Ovary (tissue), 9 donors: ENCODE data around the gene FHOD1. TPM values are rescaled to one million over a fixed set of nuclear protein-coding genes. Genes with fewer than 3 reads are reported as not detected.

Experiments
- DNase-seq, 5 donors: peaks; one replicate each; pipeline ENCODE4 v3.0.0-alpha.2; 2019 to 2020
- H3K27ac ChIP-seq, 2 donors: fragments of 200-600 bp; one replicate each; pipeline versions ENCODE4 v1.5.1 to v1.8.0; 2019 to 2022
- H3K27me3 ChIP-seq: fragments of 200-600 bp; one replicate; pipeline ENCODE4 v1.8.0; 2022
- H3K36me3 ChIP-seq: fragments of 200-600 bp; sonication (generic); one replicate; pipeline ENCODE4 v1.5.1; 2019
- H3K4me1 ChIP-seq: one replicate; pipeline ENCODE4 v1.8.1; 2013; ENCODE audit warnings: mild to moderate bottlenecking, moderate library complexity; ENCODE audit not compliant: insufficient read depth
- H3K4me3 ChIP-seq: fragments of 200-600 bp; sonication (generic); one replicate; pipeline ENCODE4 v1.5.1; 2017
- H3K9me3 ChIP-seq, 2 donors: fragments of 200-600 bp in 1 of 2; sonication (generic) in 1 of 2; one replicate each; pipeline versions ENCODE4 v1.5.1 to v1.8.1; 2013 to 2019; ENCODE audit warnings: mild to moderate bottlenecking in 1 of 2, moderate library complexity in 1 of 2
- EP300 ChIP-seq: sonication (generic); formaldehyde crosslinking; IDR thresholded peaks from one replicate; pipeline ENCODE4 v1.6.1; 2017; ENCODE audit warnings: antibody characterized with exemption
- POLR2A ChIP-seq: fragments of 450-650 bp; IDR thresholded peaks from one replicate; pipeline ENCODE4 v1.6.1; 2017; ENCODE audit warnings: antibody characterized with exemption, mild to moderate bottlenecking, moderate library complexity
- WGBS, 3 donors: extraction: QIAGEN DNeasy Blood & Tissue Kit in 1 of 3; methylation state at CpG; one replicate each; pipeline versions ENCODE4 v1.1.5 to v1.1.7; 2013 to 2017; 5-methylcytosine and 5-hydroxymethylcytosine counted together
- intact Hi-C, 4 donors: fragments of 100-400 bp; cut with DNase I; formaldehyde crosslinking; loops; one replicate each; pipeline versions ENCODE4 v1.11.0 to v1.15.1; 2022 to 2023
- polyA plus RNA-seq, 2 donors: library from polyadenylated mRNA; stranded (reverse); fragments of 200-250 nt in 1 of 2; fragments of 350-450 nt in 1 of 2; fragmentation: Illumina TruSeq in 1 of 2; extraction: RNeasy Lipid Tissue Mini Kit (QIAGEN cat#74804) in 1 of 2; gene quantifications; one replicate each; pipeline ENCODE4 v1.2.3, GENCODE V29; 2013 to 2014
- total RNA-seq, 7 donors: library from RNA; depleted of rRNA in 2 of 7; stranded (reverse); fragments of >200 nt in 2 of 7; fragmentation: NEBNext Ultra II Directional in 3 of 7; extraction: Animal tissue kit (Norgen Biotek cat#: 25700) in 3 of 7; gene quantifications; one replicate each; pipeline versions ENCODE4 v1.1.0 to v1.2.4, GENCODE V29; 2016 to 2023
- TF ChIP-seq, protein P1 (sequence below), 3 donors: fragments of 450-650 bp in 2 of 3; fragments of 200-600 bp in 1 of 3; IDR thresholded peaks; one replicate each; pipeline versions ENCODE4 v1.5.1 to v1.8.0; 2016 to 2022; ENCODE audit warnings: antibody characterized with exemption in 3 of 3, mild to moderate bottlenecking in 1 of 3
- donor health status: DM: no; HTN: no; CAD: no; lungs with moderate emphysema.
- donor health status: DM: no; HTN: no; CAD: no.
- donor health status: Bipolar disorder and iron deficiency.
- donor health status: DM: yes; HTN: yes; CAD: no.
- donor health status: DM: no; HTN: no; CAD: no.
- donor health status: DM: yes; HTN: yes; CAD: no.

The FHOD1 gene
- total and polyA plus RNA-seq, 9 donors = 16.0 to 84.2 (median 36.9) TPM

GRCh38 chr16:67257486-67258160, 10.3 kb upstream of the FHOD1 start:
- intact Hi-C loops = loop anchor here in 1 of 4 donors (10.0 kb wide), 1 partner anchor 157 kb away; the partner anchor contains the start of gene ZDHHC1
- WGBS, 3 donors = 69 to 76% (median 74%) methylated on average over 4 of the region's 4 CpGs

DNA sequence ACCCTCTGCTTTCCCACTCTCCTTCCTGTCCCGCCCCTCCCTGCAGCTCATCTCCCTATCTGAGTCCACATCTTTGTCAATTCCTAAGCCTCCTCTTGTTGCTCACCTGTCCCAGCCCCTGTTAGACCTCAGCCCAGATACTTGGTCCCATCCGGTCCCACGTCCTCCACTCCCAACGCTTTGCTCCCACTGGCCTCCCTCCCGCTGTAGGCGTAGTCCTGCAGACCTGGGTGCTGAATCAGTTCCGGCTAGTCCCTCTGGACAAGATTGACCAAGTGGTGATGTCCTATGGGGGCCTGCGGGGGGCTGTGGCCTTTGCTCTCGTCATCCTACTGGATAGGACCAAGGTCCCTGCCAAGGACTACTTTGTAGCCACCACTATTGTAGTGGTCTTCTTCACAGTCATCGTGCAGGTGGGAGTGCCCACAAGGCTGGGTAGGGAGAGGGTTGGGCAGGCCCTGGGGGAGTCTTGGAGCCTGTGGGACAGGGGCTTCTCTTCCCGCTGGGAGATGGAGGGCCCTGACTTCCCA, 9.5 kb upstream of the FHOD1 start:
- 96 to 97% (median 97%) methylated on average over 11 of the region's 11 CpGs for WGBS, 3 donors
- no peak overlapping the region for H3K27ac ChIP-seq
- no peaks in the 10 kb centered on the region for H3K27me3 ChIP-seq
- H3K4me3 ChIP-seq = no peak overlapping the region
- DNase-seq = peak in 1 of 5 donors; percentile 6
- H3K4me1 ChIP-seq = no peaks in the 10 kb centered on the region
- no peaks in the 10 kb centered on the region for H3K9me3 ChIP-seq
- no peak for TF ChIP-seq EP300
- intact Hi-C loops = loop anchor here in 1 of 4 donors (10.0 kb wide), 1 partner anchor 158 kb away; the partner anchor contains the start of gene ZDHHC1
- H3K36me3 ChIP-seq = no peaks in the 10 kb centered on the region

More at GRCh38 chr16:67257486-67258160, 10.3 kb upstream of the FHOD1 start:
- Histone ChIP-seq H3K27ac (no peak overlapping the region), H3K4me1 (no peaks in the 10 kb centered on the region), H3K27me3 (no peaks in the 10 kb centered on the region), H3K4me3 (no peak overlapping the region), H3K36me3 (no peaks in the 10 kb centered on the region), H3K9me3 (no peaks in the 10 kb centered on the region)
- DNase-seq = peak in 1 of 5 donors; percentile 14
- TF ChIP-seq, protein P1, sequence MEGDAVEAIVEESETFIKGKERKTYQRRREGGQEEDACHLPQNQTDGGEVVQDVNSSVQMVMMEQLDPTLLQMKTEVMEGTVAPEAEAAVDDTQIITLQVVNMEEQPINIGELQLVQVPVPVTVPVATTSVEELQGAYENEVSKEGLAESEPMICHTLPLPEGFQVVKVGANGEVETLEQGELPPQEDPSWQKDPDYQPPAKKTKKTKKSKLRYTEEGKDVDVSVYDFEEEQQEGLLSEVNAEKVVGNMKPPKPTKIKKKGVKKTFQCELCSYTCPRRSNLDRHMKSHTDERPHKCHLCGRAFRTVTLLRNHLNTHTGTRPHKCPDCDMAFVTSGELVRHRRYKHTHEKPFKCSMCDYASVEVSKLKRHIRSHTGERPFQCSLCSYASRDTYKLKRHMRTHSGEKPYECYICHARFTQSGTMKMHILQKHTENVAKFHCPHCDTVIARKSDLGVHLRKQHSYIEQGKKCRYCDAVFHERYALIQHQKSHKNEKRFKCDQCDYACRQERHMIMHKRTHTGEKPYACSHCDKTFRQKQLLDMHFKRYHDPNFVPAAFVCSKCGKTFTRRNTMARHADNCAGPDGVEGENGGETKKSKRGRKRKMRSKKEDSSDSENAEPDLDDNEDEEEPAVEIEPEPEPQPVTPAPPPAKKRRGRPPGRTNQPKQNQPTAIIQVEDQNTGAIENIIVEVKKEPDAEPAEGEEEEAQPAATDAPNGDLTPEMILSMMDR (IDR thresholded peaks at IDR 0.05) = no peak
- TF ChIP-seq EP300 = no peak
- no peak for TF ChIP-seq POLR2A

DNA sequence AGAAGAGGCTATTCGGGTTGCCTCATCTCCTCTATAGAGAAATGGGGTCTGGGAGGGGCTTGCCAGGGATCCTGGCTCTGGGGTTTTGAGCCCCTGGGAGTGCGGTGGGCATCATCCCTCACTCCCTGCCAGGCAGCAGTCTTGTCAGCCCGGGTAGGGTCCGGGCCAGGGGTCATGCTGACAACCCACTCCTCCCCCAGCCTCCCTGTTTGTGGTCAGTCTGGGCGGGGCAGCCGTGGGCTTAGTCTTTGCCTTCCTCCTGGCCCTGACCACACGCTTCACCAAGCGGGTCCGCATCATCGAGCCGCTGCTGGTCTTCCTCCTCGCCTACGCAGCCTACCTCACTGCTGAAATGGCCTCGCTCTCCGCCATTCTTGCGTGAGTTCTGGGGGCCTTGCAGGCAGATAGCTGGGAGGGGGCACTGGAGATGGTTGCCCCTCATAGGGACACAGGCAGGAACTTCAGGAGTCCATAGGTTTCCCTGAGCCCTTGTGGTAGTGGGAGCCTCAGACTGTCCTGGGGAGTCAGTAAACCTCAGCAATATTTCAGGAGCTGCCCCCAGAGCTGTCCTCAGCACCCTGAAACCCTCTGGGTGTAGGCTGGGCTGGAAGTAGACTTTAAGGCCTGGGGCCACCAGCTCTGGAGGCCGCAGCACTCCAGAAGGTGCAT, 8.4 kb upstream of the FHOD1 start:
- Histone ChIP-seq H3K27ac (no peak overlapping the region), H3K4me3 (no peak overlapping the region), H3K9me3 (no peaks in the 10 kb centered on the region), H3K36me3 (no peaks in the 10 kb centered on the region), H3K4me1 (no peaks in the 10 kb centered on the region), H3K27me3 (no peaks in the 10 kb centered on the region)
- intact Hi-C loops = loop anchor here in 1 of 4 donors (10.0 kb wide), 1 partner anchor 159 kb away; the partner anchor contains the start of gene ZDHHC1
- peak in 1 of 5 donors; percentile 19 for DNase-seq
- WGBS, 3 donors = 90 to 95% (median 91%) methylated on average over 15 to 17 of the region's 17 CpGs
- TF ChIP-seq EP300 = no peak
- TF ChIP-seq, protein P1 (IDR thresholded peaks at IDR 0.05) = no peak
- no peak for TF ChIP-seq POLR2A

DNA sequence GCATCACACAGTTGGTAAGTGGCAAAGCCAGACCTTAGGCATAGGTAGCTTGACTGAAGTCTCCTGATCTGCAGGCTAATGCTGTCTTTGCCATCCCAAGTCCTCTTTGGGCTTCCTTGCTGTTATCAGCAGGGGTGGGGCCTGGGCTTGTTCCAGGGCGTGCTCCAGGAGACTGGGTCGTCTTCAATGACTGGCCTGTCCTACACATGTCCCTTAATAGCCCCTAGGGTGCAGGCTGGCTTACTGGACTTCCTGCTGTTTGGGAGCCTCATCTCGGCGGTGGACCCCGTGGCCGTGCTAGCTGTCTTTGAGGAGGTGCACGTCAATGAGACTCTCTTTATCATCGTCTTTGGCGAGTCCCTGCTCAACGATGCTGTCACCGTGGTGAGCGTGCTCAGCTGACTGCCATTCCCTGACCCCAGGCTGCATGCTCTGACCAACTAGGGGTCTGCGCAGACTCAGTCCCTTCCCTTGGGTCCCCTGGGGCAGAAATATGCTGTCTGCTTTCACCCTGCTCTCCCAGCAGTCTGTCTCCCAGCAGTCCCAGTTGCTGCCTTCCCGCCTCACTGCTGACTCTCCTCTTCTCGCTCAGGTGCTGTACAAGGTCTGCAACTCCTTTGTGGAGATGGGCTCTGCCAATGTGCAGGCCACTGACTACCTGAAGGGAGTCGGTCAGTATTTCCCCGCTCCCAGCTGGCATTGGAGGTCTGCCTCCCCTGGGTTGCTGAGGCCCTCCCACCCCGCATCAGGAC, 7.7 kb upstream of the FHOD1 start:
- DNase-seq = peak in 1 of 5 donors; percentile 12
- WGBS, 3 donors = 88 to 93% (median 89%) methylated on average over 18 of the region's 18 CpGs
- Histone ChIP-seq H3K27ac (no peak overlapping the region), H3K27me3 (no peaks in the 10 kb centered on the region), H3K9me3 (no peaks in the 10 kb centered on the region), H3K4me1 (no peaks in the 10 kb centered on the region), H3K4me3 (no peak overlapping the region), H3K36me3 (no peaks in the 10 kb centered on the region)
- intact Hi-C loops = loop anchor here in 1 of 4 donors (10.0 kb wide), 1 partner anchor 160 kb away; the partner anchor contains the start of gene ZDHHC1
- TF ChIP-seq POLR2A (no peak), EP300 (no peak)
- TF ChIP-seq, protein P1 (IDR thresholded peaks at IDR 0.05) = no peak
